ENCODE measurements around the gene BACH2.
"Not testable (repeated sequence)": the region's sequence is repeated elsewhere in the genome, so short reads cannot be mapped to it uniquely, and the experiment has no call there.

Gene BACH2

GRCh38 chr6:89927791-89928550 is 368.7 kb downstream of the BACH2 start:
- no peak for DNase-seq

DNA sequence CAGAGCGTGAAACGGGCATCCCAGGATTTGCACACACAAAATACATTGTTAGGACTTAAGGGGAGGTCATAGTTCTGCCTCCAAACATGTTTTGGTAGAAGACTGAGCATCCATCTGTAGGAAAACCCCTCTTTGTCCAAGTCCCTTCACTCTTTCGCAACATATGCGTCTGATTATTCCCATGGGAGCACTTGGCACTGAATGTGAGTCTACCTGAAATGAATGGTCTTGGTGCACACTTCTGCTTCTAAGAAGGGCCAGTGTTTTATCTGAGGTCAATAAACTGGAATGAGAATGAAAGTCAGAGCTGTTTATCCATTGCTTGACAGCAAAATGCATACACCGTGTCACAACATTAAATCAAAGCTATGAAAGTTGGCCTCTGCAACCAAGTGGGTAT is 369.4 kb downstream of the BACH2 start:
- DNase-seq = no peak

- no peak for DNase-seq
Observed at GRCh38 chr6:89925826-89926225, 370.8 kb downstream of the BACH2 start.

DNA sequence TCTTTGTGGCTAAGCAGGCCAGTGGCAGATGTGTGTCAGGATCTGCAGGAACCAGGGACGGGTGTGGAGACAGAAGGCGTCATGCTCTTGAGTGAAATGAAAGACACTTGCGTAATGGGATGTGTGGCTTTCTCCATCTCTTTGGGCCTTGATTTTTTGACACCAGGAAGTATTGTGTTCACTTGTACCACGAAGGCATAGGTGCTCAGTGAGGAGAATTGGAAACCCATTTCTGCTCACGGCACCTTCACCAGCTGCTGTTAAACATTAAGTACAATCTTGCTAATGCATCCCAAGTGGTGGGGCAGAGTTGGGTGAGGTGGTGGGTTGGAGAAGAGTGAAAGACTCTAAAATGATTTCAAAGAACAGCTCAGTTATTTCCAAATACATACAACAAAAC is 372.4 kb downstream of the BACH2 start:
- no peak for DNase-seq

DNA sequence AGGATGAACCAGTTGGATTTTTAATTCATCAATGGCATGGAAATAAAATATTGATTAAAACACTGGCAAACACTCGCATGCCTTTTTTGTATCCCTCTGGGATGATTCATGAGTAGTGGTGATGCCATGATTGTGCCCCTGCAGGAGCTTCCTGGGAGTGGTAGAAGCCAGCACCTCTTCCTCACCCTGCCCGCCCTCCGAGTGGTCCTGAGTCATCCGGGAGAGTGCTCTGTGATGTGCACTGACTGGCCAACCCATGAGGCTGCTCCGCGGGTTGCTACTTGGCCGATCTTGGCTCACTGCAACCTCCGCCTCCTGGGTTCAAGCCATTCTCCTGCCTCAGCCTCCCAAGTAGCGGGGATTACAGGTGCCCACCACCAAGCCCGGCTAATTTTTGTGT is 375.0 kb downstream of the BACH2 start:
- no peak for DNase-seq

DNA sequence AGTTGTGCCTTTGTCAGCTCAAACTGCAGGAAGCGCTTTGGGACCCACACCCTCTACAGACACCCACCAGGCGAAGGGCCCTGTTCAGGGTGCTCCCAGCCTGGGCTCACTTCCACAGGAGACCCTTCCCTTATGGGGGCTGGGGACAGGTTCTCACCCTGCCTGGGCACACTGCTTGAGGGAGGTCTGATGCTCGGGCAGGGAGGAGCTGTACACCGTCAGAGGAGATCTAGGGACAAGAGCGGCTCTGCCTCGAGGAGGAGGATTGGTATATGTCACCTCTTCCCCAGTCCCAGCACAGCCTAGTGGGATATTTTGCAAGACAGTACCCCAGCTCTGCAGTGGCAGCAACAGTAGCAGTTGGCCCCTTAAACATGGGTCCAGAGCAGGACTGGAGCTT is 375.4 kb downstream of the BACH2 start:
- DNase-seq = no peak

GRCh38 chr6:89917801-89918366 is 378.8 kb downstream of the BACH2 start:
- DNase-seq = no peak

DNA sequence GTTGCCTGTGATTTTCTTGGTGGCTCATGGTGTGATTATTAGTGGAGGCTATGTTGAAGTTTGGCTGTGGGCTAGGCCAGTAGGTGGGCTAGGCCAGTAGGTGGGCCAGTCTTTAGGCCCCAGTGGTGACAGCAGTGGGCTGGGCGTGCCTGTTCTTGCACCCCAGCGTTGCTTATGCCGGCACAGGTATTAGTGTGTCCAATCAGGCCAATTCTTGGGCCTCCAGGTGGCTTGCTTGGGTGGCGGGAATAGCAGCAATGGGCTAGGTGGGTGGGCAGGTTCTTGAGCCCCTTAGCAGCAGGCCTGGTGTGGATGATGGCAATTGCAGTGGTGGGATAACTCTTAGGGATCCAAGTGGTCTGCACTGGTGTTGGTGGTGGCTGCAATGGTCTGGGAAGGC is 379.4 kb downstream of the BACH2 start:
- DNase-seq = no peak

- DNase-seq = no peak
Observed at GRCh38 chr6:89916136-89916920, 380.3 kb downstream of the BACH2 start.

- no peak for DNase-seq
Observed at GRCh38 chr6:89910902-89911240, 385.8 kb downstream of the BACH2 start.

DNA sequence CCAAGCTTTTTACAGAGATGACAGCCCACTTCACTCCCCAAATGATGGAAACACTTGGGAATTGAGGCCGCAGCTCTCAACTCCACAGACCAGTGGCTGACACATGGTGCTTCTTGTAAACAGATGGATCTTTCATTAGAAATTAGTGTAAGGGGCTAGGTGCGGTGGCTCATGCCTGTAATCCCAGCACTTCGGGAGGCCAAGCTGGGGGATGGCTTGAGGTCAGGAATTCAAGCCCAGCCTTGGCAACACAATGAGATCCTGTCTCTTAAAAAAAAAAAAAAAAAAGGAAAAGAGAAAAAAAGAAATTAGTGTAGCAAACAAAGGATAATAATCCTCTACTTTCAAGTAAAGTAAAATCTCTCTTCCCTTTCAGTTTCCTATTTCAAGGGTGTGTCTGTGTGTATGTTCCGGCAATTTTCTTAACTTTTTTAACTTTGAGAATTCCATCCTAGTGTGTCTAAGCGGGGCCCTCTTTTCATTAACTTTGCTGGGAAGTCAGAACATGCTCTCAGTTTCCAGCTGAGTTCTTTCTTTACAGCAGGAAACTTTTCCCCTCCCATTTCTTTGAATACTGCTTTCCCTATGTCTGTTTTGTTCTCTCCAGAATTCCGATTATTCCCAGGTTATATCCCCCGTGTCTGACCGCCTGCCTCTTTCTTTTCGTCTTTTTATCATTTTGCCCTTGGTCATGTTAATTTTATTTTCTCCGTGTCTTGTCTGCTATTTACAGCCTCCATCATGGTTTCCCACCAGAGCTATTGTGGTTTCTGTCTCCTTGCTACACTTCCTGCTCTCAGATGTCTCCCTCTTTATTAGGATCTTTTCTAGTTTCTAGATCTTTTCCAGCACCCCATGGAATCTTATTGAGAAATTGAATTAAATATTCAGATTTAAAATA is 386.4 kb downstream of the BACH2 start:
- DNase-seq = not testable (repeated sequence)

GRCh38 chr6:89895276-89895874 is 401.3 kb downstream of the BACH2 start:
- DNase-seq = no peak

DNA sequence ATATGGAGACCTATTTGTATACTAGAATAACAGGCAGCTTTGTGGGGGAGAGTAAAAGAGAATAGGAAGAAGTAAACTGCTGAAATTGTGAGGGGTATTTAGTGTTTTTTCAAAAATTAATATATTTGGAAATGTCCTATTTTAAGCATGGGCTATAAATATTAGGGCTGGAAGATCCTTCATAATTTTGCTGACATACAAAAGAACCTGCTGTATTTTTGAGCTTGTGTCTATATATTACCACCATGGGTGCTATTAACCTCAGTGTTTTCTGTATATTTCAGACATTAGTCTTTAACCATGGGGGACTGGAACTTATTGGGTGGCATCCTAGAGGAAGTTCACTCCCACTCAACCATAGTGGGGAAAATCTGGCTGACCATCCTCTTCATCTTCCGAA is 402.5 kb downstream of the BACH2 start, which contains the start of gene GJA10:
GJA10 (plus strand) TSS at position 301 of the 400 bp plus-strand sequence; CDS start at position 301, 0 bp downstream.
- no peak for DNase-seq

- not testable (repeated sequence) for DNase-seq
Observed at GRCh38 chr6:89892577-89892976, 404.1 kb downstream of the BACH2 start.

DNA sequence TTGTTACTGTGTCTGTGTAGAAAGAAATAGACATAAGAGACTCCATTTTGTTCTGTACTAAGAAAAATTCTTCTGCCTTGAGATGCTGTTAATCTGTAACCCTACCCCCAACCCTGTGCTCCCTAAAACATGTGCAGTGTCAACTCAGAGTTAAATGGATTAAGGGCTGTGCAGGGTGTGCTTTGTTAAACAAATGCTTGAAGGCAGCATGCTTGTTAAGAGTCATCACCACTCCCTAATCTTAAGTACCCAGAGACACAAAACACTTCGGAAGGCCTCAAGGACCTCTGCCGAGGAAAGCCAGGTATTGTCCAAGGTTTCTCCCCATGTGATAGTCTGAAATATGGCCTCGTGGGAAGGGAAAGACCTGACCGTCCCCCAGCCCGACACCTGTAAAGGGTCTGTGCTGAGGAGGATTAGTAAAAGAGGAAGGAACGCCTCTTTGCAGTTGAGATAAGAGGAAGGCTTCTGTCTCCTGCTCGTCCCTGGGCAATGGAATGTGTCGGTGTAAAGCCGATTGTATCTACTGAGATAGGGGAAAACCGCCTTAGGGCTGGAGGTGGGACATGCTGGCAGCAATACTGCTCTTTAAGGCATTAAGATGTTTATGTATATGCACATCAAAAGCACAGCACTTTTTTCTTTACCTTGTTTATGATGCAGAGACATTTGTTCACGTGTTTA is 405.7 kb downstream of the BACH2 start:
- DNase-seq = not testable (repeated sequence)

DNA sequence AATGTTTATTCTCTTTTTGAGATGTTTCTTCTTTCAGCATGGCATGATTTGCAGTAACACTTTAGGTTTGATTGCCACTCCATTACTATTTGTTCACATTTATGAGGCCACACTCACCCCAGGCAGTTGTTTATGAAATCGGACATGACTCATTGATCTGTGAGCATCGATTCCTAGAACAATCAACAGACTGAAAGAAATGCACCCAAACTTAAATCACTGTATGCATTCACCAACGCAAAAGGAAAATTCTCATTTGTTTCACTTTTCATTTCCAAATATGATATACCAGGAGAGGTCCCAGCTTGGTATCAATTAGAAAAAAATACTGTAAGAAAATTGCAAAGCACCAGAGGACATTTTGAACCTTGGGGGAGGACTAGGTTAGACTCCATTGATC is 407.8 kb downstream of the BACH2 start:
- DNase-seq = no peak

GRCh38 chr6:89888138-89888514 is 408.5 kb downstream of the BACH2 start:
- no peak for DNase-seq

GRCh38 chr6:89887452-89888137 is 409.0 kb downstream of the BACH2 start:
- DNase-seq = no peak

GRCh38 chr6:89886378-89887120 is 410.1 kb downstream of the BACH2 start:
- no peak for DNase-seq
